ENCODE measurements around the gene NINL.
"Not testable (repeated sequence)": the region's sequence is repeated elsewhere in the genome, so short reads cannot be mapped to it uniquely, and the experiment has no call there.

Gene NINL

GRCh38 chr20:25570148-25570530 is 15.2 kb downstream of the NINL start:
- Histone ChIP-seq H3K9me3 (ENCODE audit: insufficient read depth, low read length) (no peaks in the 10 kb centered on the region), H3K36me3 (ENCODE audit: insufficient read depth, insufficient read length, low read length) (peaks cover 15% of the 10 kb centered on the region), H3K27me3 (ENCODE audit: insufficient read depth, insufficient read length) (no peaks in the 10 kb centered on the region), H3K9ac (ENCODE audit: insufficient read length, low read depth) (no peak overlapping the region), H3K4me3 (ENCODE audit: insufficient read length, low read depth) (no peak overlapping the region), H3K4me1 (ENCODE audit: insufficient read depth, insufficient read length) (peaks cover 3% of the 10 kb centered on the region)
- DNase-seq (ENCODE audit: low read depth, low spot score) = no peak
- TF ChIP-seq ZNF274 (IDR thresholded peaks at IDR 0.05; ENCODE audit: low read depth, low read length) (no peak), YY1 (IDR thresholded peaks at IDR 0.05; ENCODE audit: insufficient read depth, insufficient read length) (no peak), SUZ12 (IDR thresholded peaks at IDR 0.05; ENCODE audit: extremely low read depth, insufficient read depth, insufficient read length) (no peak)

GRCh38 chr20:25567286-25567685 is 18.0 kb downstream of the NINL start:
- H3K36me3 ChIP-seq (ENCODE audit: insufficient read depth, insufficient read length, low read length) = peaks cover 9% of the 10 kb centered on the region
- no peak for TF ChIP-seq ZNF274 (IDR thresholded peaks at IDR 0.05; ENCODE audit: low read depth, low read length)
- no peak for TF ChIP-seq SUZ12 (IDR thresholded peaks at IDR 0.05; ENCODE audit: extremely low read depth, insufficient read depth, insufficient read length)
- TF ChIP-seq YY1 (IDR thresholded peaks at IDR 0.05; ENCODE audit: insufficient read depth, insufficient read length) = no peak

DNA sequence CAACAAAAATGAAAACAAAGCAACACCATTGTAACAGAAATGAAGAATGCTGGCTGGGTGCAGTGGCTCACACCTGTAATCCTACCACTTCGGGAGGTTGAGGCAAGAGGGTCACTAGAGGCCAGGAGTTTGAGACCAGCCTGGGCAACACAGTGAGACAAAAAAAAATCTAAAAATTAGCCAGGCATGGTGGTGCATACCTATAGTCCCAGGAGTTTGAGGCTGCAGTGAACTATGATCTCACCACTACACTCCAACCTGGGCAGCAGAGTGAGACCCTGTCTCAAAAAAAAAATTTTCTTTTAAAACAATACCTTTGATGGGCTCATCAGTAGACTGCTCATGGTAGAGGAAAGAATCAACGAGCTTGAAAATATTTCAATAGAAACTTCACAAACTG is 18.5 kb downstream of the NINL start:
- TF ChIP-seq ZNF274 (IDR thresholded peaks at IDR 0.05; ENCODE audit: low read depth, low read length) = no peak
- no peak for TF ChIP-seq YY1 (IDR thresholded peaks at IDR 0.05; ENCODE audit: insufficient read depth, insufficient read length)
- no peak for TF ChIP-seq SUZ12 (IDR thresholded peaks at IDR 0.05; ENCODE audit: extremely low read depth, insufficient read depth, insufficient read length)
- Histone ChIP-seq H3K4me1 (ENCODE audit: insufficient read depth, insufficient read length) (peaks cover 3% of the 10 kb centered on the region), H3K4me3 (ENCODE audit: insufficient read length, low read depth) (no peak overlapping the region), H3K9me3 (ENCODE audit: insufficient read depth, low read length) (peaks cover 8% of the 10 kb centered on the region; the same call in 1 of the 2 replicates), H3K9ac (ENCODE audit: insufficient read length, low read depth) (no peak overlapping the region), H3K27me3 (ENCODE audit: insufficient read depth, insufficient read length) (no peaks in the 10 kb centered on the region), H3K36me3 (ENCODE audit: insufficient read depth, insufficient read length, low read length) (peaks cover 9% of the 10 kb centered on the region)
- no peak for DNase-seq (ENCODE audit: low read depth, low spot score)

More at GRCh38 chr20:25567286-25567685, 18.0 kb downstream of the NINL start:
- Histone ChIP-seq H3K9me3 (ENCODE audit: insufficient read depth, low read length) (peaks cover 8% of the 10 kb centered on the region; the same call in 1 of the 2 replicates), H3K9ac (ENCODE audit: insufficient read length, low read depth) (no peak overlapping the region), H3K4me3 (ENCODE audit: insufficient read length, low read depth) (no peak overlapping the region), H3K4me1 (ENCODE audit: insufficient read depth, insufficient read length) (peaks cover 3% of the 10 kb centered on the region), H3K27me3 (ENCODE audit: insufficient read depth, insufficient read length) (no peaks in the 10 kb centered on the region)
- no peak for DNase-seq (ENCODE audit: low read depth, low spot score)

GRCh38 chr20:25565578-25566157 is 19.7 kb downstream of the NINL start:
- Histone ChIP-seq H3K4me1 (ENCODE audit: insufficient read depth, insufficient read length) (peaks cover 3% of the 10 kb centered on the region), H3K27me3 (ENCODE audit: insufficient read depth, insufficient read length) (no peaks in the 10 kb centered on the region), H3K36me3 (ENCODE audit: insufficient read depth, insufficient read length, low read length) (peaks cover 5% of the 10 kb centered on the region), H3K4me3 (ENCODE audit: insufficient read length, low read depth) (no peak overlapping the region), H3K9ac (ENCODE audit: insufficient read length, low read depth) (no peak overlapping the region), H3K9me3 (ENCODE audit: insufficient read depth, low read length) (peaks cover 8% of the 10 kb centered on the region; the same call in 1 of the 2 replicates)
- no peak for DNase-seq (ENCODE audit: low read depth, low spot score)
- no peak for TF ChIP-seq YY1 (IDR thresholded peaks at IDR 0.05; ENCODE audit: insufficient read depth, insufficient read length)
- no peak for TF ChIP-seq SUZ12 (IDR thresholded peaks at IDR 0.05; ENCODE audit: extremely low read depth, insufficient read depth, insufficient read length)
- TF ChIP-seq ZNF274 (IDR thresholded peaks at IDR 0.05; ENCODE audit: low read depth, low read length) = no peak

GRCh38 chr20:25563876-25564275 is 21.5 kb downstream of the NINL start:
- no peak overlapping the region for H3K4me3 ChIP-seq (ENCODE audit: insufficient read length, low read depth)
- peaks cover 3% of the 10 kb centered on the region for H3K4me1 ChIP-seq (ENCODE audit: insufficient read depth, insufficient read length)
- H3K9ac ChIP-seq (ENCODE audit: insufficient read length, low read depth) = no peak overlapping the region
- no peak for DNase-seq (ENCODE audit: low read depth, low spot score)
- peaks cover 4% of the 10 kb centered on the region for H3K36me3 ChIP-seq (ENCODE audit: insufficient read depth, insufficient read length, low read length)
- TF ChIP-seq YY1 (IDR thresholded peaks at IDR 0.05; ENCODE audit: insufficient read depth, insufficient read length) (no peak), SUZ12 (IDR thresholded peaks at IDR 0.05; ENCODE audit: extremely low read depth, insufficient read depth, insufficient read length) (no peak), ZNF274 (IDR thresholded peaks at IDR 0.05; ENCODE audit: low read depth, low read length) (no peak)
- no peaks in the 10 kb centered on the region for H3K27me3 ChIP-seq (ENCODE audit: insufficient read depth, insufficient read length)
- H3K9me3 ChIP-seq (ENCODE audit: insufficient read depth, low read length) = peaks cover 8% of the 10 kb centered on the region; the same call in 1 of the 2 replicates

GRCh38 chr20:25563362-25563761 is 22.0 kb downstream of the NINL start:
- TF ChIP-seq YY1 (IDR thresholded peaks at IDR 0.05; ENCODE audit: insufficient read depth, insufficient read length) (no peak), ZNF274 (IDR thresholded peaks at IDR 0.05; ENCODE audit: low read depth, low read length) (no peak)
- Histone ChIP-seq H3K36me3 (ENCODE audit: insufficient read depth, insufficient read length, low read length) (peaks cover 7% of the 10 kb centered on the region), H3K9ac (ENCODE audit: insufficient read length, low read depth) (no peak overlapping the region), H3K27me3 (ENCODE audit: insufficient read depth, insufficient read length) (no peaks in the 10 kb centered on the region), H3K4me3 (ENCODE audit: insufficient read length, low read depth) (no peak overlapping the region), H3K9me3 (ENCODE audit: insufficient read depth, low read length) (peaks cover 8% of the 10 kb centered on the region; the same call in 1 of the 2 replicates), H3K4me1 (ENCODE audit: insufficient read depth, insufficient read length) (peaks cover 3% of the 10 kb centered on the region)
- no peak for DNase-seq (ENCODE audit: low read depth, low spot score)

DNA sequence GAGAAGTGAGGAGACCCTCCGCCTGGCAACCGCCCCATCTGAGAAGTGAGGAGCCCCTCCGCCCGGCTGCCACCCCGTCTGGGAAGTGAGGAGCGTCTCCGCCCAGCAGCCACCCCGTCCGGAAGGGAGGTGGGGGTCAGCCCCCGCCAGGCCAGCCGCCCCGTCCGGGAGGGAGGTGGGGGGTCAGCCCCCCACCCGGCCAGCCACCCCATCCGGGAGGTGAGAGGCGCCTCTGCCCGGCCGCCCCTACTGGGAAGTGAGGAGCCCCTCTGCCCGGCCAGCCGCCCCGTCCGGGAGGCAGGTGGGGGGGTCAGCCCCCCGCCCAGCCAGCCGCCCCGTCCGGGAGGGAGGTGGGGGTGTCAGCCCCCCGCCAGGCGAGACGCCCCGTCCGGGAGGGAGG is 23.6 kb downstream of the NINL start:
- H3K9ac ChIP-seq (ENCODE audit: insufficient read length, low read depth); H3K4me3 ChIP-seq (ENCODE audit: insufficient read length, low read depth); H3K27me3 ChIP-seq (ENCODE audit: insufficient read depth, insufficient read length); H3K4me1 ChIP-seq (ENCODE audit: insufficient read depth, insufficient read length); DNase-seq (ENCODE audit: low read depth, low spot score); H3K9me3 ChIP-seq (ENCODE audit: insufficient read depth, low read length): not testable (repeated sequence)
- H3K36me3 ChIP-seq (ENCODE audit: insufficient read depth, insufficient read length, low read length) = peaks cover 11% of the 10 kb centered on the region
